ENCODE data around the gene SIT1. TPM values are rescaled to one million over a fixed set of nuclear protein-coding genes. Genes with fewer than 3 reads are reported as not detected.

Gene SIT1
- total and polyA plus RNA-seq, 2 experiments from 2014 or later = 13.2 to 14.7 TPM

DNA sequence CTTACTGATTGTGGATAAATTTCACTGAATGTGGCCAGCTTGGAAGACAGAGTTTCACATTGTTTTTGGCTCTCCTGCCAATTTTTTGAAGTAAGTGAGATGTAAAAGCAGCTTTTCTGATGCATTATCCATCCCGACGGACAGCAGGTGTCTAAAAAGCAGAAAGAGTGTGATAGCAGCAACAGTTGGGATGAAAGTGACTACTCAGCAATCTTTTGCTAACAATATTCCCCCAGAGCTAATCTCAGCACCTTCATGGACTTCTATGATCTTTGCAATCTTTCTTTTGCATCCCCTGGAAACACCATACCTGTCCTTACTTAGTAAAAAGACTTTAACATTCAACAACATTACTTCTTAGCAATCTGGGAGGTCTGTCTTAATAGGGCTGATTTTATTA lies 37.9 kb downstream of the SIT1 start:
- Histone ChIP-seq H3K4me1 (ENCODE audit: insufficient read depth) (peaks cover 14% of the 10 kb centered on the region), H3K27me3 (ENCODE audit: insufficient read depth) (peaks cover 24% of the 10 kb centered on the region), H4K20me1 (replicated peaks; ENCODE audit: insufficient read depth) (no peaks in the 10 kb centered on the region; the same call in 1 of the 2 replicates), H2AFZ (no peak overlapping the region), H3K79me2 (replicated peaks; ENCODE audit: insufficient read depth) (no peaks in the 10 kb centered on the region), H3F3A (replicated peaks; ENCODE audit: low read depth) (peaks cover 15% of the 10 kb centered on the region), H3K9me2 (ENCODE audit: insufficient read depth) (no peaks in the 10 kb centered on the region), H3K4me2 (no peak overlapping the region), H3K27ac (ENCODE audit: low read depth) (no peak overlapping the region), H3K36me3 (ENCODE audit: insufficient read depth) (no peaks in the 10 kb centered on the region), H3K4me3 (no peak overlapping the region)
- H3K4me3 Mint-ChIP-seq = no peak overlapping the region
- no peak for ATAC-seq
- no peak overlapping the region for H3K27ac Mint-ChIP-seq
- no peaks in the 10 kb centered on the region for H3K9me3 Mint-ChIP-seq
- TF ChIP-seq ZNF114 (CRISPR knock-in tag; IDR thresholded peaks at IDR 0.05) (no peak), ZNF331 (CRISPR knock-in tag; IDR thresholded peaks at IDR 0.05; ENCODE audit: low read depth) (no peak), EZH2 (IDR thresholded peaks at IDR 0.05; ENCODE audit: low read depth, unreplicated experiment) (no peak), ETS1 (IDR thresholded peaks at IDR 0.05) (no peak), NANOG (IDR thresholded peaks at IDR 0.05; ENCODE audit: borderline replicate concordance) (no peak), POLR2AphosphoS5 (IDR thresholded peaks at IDR 0.05; ENCODE audit: low read depth) (no peak), JUNB (IDR thresholded peaks at IDR 0.05; ENCODE audit: unreplicated experiment) (no peak), EZH2phosphoT487 (IDR thresholded peaks at IDR 0.05; ENCODE audit: unreplicated experiment) (no peak), STAT1 (IDR thresholded peaks at IDR 0.05; ENCODE audit: unreplicated experiment) (no peak), CTCF (conservative IDR thresholded peaks at IDR 0.05; ENCODE audit: low read depth in 2 of 2) (no peak), CREB1 (CRISPR knock-in tag; IDR thresholded peaks at IDR 0.05; ENCODE audit: low read depth) (no peak)
- TF ChIP-seq, protein P1, sequence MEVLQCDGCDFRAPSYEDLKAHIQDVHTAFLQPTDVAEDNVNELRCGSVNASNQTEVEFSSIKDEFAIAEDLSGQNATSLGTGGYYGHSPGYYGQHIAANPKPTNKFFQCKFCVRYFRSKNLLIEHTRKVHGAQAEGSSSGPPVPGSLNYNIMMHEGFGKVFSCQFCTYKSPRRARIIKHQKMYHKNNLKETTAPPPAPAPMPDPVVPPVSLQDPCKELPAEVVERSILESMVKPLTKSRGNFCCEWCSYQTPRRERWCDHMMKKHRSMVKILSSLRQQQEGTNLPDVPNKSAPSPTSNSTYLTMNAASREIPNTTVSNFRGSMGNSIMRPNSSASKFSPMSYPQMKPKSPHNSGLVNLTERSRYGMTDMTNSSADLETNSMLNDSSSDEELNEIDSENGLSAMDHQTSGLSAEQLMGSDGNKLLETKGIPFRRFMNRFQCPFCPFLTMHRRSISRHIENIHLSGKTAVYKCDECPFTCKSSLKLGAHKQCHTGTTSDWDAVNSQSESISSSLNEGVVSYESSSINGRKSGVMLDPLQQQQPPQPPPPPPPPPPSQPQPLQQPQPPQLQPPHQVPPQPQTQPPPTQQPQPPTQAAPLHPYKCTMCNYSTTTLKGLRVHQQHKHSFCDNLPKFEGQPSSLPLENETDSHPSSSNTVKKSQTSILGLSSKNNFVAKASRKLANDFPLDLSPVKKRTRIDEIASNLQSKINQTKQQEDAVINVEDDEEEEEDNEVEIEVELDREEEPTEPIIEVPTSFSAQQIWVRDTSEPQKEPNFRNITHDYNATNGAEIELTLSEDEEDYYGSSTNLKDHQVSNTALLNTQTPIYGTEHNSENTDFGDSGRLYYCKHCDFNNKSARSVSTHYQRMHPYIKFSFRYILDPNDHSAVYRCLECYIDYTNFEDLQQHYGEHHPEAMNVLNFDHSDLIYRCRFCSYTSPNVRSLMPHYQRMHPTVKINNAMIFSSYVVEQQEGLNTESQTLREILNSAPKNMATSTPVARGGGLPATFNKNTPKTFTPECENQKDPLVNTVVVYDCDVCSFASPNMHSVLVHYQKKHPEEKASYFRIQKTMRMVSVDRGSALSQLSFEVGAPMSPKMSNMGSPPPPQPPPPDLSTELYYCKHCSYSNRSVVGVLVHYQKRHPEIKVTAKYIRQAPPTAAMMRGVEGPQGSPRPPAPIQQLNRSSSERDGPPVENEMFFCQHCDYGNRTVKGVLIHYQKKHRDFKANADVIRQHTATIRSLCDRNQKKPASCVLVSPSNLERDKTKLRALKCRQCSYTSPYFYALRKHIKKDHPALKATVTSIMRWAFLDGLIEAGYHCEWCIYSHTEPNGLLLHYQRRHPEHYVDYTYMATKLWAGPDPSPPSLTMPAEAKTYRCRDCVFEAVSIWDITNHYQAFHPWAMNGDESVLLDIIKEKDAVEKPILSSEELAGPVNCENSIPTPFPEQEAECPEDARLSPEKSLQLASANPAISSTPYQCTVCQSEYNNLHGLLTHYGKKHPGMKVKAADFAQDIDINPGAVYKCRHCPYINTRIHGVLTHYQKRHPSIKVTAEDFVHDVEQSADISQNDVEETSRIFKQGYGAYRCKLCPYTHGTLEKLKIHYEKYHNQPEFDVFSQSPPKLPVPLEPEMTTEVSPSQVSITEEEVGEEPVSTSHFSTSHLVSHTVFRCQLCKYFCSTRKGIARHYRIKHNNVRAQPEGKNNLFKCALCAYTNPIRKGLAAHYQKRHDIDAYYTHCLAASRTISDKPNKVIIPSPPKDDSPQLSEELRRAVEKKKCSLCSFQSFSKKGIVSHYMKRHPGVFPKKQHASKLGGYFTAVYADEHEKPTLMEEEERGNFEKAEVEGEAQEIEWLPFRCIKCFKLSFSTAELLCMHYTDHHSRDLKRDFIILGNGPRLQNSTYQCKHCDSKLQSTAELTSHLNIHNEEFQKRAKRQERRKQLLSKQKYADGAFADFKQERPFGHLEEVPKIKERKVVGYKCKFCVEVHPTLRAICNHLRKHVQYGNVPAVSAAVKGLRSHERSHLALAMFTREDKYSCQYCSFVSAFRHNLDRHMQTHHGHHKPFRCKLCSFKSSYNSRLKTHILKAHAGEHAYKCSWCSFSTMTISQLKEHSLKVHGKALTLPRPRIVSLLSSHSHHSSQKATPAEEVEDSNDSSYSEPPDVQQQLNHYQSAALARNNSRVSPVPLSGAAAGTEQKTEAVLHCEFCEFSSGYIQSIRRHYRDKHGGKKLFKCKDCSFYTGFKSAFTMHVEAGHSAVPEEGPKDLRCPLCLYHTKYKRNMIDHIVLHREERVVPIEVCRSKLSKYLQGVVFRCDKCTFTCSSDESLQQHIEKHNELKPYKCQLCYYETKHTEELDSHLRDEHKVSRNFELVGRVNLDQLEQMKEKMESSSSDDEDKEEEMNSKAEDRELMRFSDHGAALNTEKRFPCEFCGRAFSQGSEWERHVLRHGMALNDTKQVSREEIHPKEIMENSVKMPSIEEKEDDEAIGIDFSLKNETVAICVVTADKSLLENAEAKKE (CRISPR knock-in tag; IDR thresholded peaks at IDR 0.05) = no peak
- TF ChIP-seq, protein P2, sequence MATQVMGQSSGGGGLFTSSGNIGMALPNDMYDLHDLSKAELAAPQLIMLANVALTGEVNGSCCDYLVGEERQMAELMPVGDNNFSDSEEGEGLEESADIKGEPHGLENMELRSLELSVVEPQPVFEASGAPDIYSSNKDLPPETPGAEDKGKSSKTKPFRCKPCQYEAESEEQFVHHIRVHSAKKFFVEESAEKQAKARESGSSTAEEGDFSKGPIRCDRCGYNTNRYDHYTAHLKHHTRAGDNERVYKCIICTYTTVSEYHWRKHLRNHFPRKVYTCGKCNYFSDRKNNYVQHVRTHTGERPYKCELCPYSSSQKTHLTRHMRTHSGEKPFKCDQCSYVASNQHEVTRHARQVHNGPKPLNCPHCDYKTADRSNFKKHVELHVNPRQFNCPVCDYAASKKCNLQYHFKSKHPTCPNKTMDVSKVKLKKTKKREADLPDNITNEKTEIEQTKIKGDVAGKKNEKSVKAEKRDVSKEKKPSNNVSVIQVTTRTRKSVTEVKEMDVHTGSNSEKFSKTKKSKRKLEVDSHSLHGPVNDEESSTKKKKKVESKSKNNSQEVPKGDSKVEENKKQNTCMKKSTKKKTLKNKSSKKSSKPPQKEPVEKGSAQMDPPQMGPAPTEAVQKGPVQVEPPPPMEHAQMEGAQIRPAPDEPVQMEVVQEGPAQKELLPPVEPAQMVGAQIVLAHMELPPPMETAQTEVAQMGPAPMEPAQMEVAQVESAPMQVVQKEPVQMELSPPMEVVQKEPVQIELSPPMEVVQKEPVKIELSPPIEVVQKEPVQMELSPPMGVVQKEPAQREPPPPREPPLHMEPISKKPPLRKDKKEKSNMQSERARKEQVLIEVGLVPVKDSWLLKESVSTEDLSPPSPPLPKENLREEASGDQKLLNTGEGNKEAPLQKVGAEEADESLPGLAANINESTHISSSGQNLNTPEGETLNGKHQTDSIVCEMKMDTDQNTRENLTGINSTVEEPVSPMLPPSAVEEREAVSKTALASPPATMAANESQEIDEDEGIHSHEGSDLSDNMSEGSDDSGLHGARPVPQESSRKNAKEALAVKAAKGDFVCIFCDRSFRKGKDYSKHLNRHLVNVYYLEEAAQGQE (IDR thresholded peaks at IDR 0.05; ENCODE audit: unreplicated experiment) = no peak
- H3K36me3 Mint-ChIP-seq (ENCODE audit: low read depth) = peaks cover 4% of the 10 kb centered on the region; the same call in 2 of the 3 replicates
- H3K27me3 Mint-ChIP-seq (ENCODE audit: insufficient read depth, low read depth, poor library complexity) = peaks cover 19% of the 10 kb centered on the region
- peaks cover 14% of the 10 kb centered on the region for H3K4me1 Mint-ChIP-seq
- DNase-seq (ENCODE audit: low spot score) = no peak

Data from GM23338 (cell line).